HFFc6 (cell line): ENCODE data around the gene DHX34. TPM values are rescaled to one million over a fixed set of nuclear protein-coding genes. Genes with fewer than 3 reads are reported as not detected.

Experiments used
- DNase-seq: peaks from one replicate; pipeline ENCODE4 v3.0.0-alpha.2; 2018
- H3K27ac Mint-ChIP-seq: 2 replicates; pipeline ENCODE4 v1.8.0; 2020; ENCODE audit warnings: mild to moderate bottlenecking, mixed read lengths
- H3K27me3 Mint-ChIP-seq: 2 replicates; pipeline ENCODE4 v1.8.0; 2021; ENCODE audit warnings: mild to moderate bottlenecking, moderate library complexity, mixed read lengths; ENCODE audit not compliant: insufficient read depth
- H3K36me3 Mint-ChIP-seq: 2 replicates; pipeline ENCODE4 v1.8.0; 2021; ENCODE audit warnings: low read depth, mixed read lengths
- H3K4me1 Mint-ChIP-seq: 2 replicates; pipeline ENCODE4 v1.8.0; 2020; ENCODE audit warnings: low read depth, mixed read lengths
- H3K4me3 Mint-ChIP-seq: 2 replicates; pipeline ENCODE4 v1.8.0; 2020; ENCODE audit warnings: mild to moderate bottlenecking, moderate library complexity, mixed read lengths
- H3K9me3 Mint-ChIP-seq: 2 replicates; pipeline ENCODE4 v1.8.0; 2020; ENCODE audit warnings: mild to moderate bottlenecking, mixed read lengths
- CTCF ChIP-seq: fragments of 200-600 bp; sonication (generic); IDR thresholded peaks from 2 replicates; pipeline ENCODE4 v1.5.0; 2021; ENCODE audit warnings: antibody characterized with exemption, mild to moderate bottlenecking
- total RNA-seq, 6 experiments: library from RNA; stranded (reverse); fragmentation: NEBNext Ultra II Directional; extraction: Animal tissue kit (Norgen Biotek cat#: 25700); gene quantifications; 2 replicates in 1 of 6; 3 replicates in 5 of 6; pipeline ENCODE4 v1.2.3, GENCODE V29; 2021

Gene DHX34
- total RNA-seq, 6 experiments from 2014 or later = 11.8 to 14.4 (median 12.6) TPM

GRCh38 chr19:47404334-47405196, 55.5 kb downstream of the DHX34 start:
- H3K4me1 Mint-ChIP-seq = no peaks in the 10 kb centered on the region; the same call in 1 of the 2 replicates
- no peaks in the 10 kb centered on the region for H3K9me3 Mint-ChIP-seq
- H3K4me3 Mint-ChIP-seq = no peak overlapping the region
- DNase-seq = no peak
- H3K36me3 Mint-ChIP-seq = peaks cover 24% of the 10 kb centered on the region
- TF ChIP-seq CTCF = no peak
- peaks cover 7% of the 10 kb centered on the region for H3K27me3 Mint-ChIP-seq
- no peak overlapping the region for H3K27ac Mint-ChIP-seq

- Mint-ChIP-seq H3K4me1 (no peaks in the 10 kb centered on the region; the same call in 1 of the 2 replicates), H3K36me3 (peaks cover 24% of the 10 kb centered on the region), H3K27me3 (peaks cover 7% of the 10 kb centered on the region), H3K9me3 (no peaks in the 10 kb centered on the region), H3K4me3 (no peak overlapping the region), H3K27ac (no peak overlapping the region)
- no peak for TF ChIP-seq CTCF
- no peak for DNase-seq
Observed at GRCh38 chr19:47405197-47405550, 56.1 kb downstream of the DHX34 start.

- peaks cover 9% of the 10 kb centered on the region for H3K27me3 Mint-ChIP-seq
Observed at GRCh38 chr19:47405854-47406417, 56.8 kb downstream of the DHX34 start.

GRCh38 chr19:47406711-47407416, 57.7 kb downstream of the DHX34 start:
- Mint-ChIP-seq H3K36me3 (peaks cover 24% of the 10 kb centered on the region), H3K4me3 (no peak overlapping the region), H3K9me3 (no peaks in the 10 kb centered on the region), H3K27me3 (peaks cover 9% of the 10 kb centered on the region), H3K27ac (no peak overlapping the region), H3K4me1 (no peaks in the 10 kb centered on the region; the same call in 1 of the 2 replicates)
- TF ChIP-seq CTCF = no peak
- no peak for DNase-seq

More at GRCh38 chr19:47405854-47406417, 56.8 kb downstream of the DHX34 start:
- no peak for DNase-seq
- no peak for TF ChIP-seq CTCF
- H3K27ac Mint-ChIP-seq = no peak overlapping the region
- peaks cover 24% of the 10 kb centered on the region for H3K36me3 Mint-ChIP-seq
- no peaks in the 10 kb centered on the region; the same call in 1 of the 2 replicates for H3K4me1 Mint-ChIP-seq
- H3K9me3 Mint-ChIP-seq = no peaks in the 10 kb centered on the region
- no peak overlapping the region for H3K4me3 Mint-ChIP-seq

GRCh38 chr19:47407417-47407774, 58.3 kb downstream of the DHX34 start:
- Mint-ChIP-seq H3K27ac (no peak overlapping the region), H3K4me1 (no peaks in the 10 kb centered on the region; the same call in 1 of the 2 replicates), H3K9me3 (no peaks in the 10 kb centered on the region), H3K36me3 (peaks cover 24% of the 10 kb centered on the region), H3K4me3 (no peak overlapping the region), H3K27me3 (peaks cover 9% of the 10 kb centered on the region)
- no peak for TF ChIP-seq CTCF
- DNase-seq = no peak
